Activated CD4-positive, alpha-beta memory T cell treated with anti-CD3 and anti-CD28 coated beads, Interleukin-2, amount 10 ng/mL, durations not matched to agents 7 days and 5 days (primary cell): ENCODE measurements around the gene PCARE. TPM values are rescaled to one million over a fixed set of nuclear protein-coding genes. Genes with fewer than 3 reads are reported as not detected.
A peak's percentile ranks its signal among the peaks of the same experiment; 100 is the strongest.

ENCODE experiments used
- CTCF ChIA-PET: fragments of 350-600 bp; sonication (Branson Sonifier 250); formaldehyde crosslinking; loops from one replicate; lab custom pipeline; 2021; ENCODE audit warnings: antibody characterized with exemption, inconsistent platforms; lab: Charles Lee
- POLR2A ChIA-PET: fragments of 350-600 bp; sonication (Branson Sonifier 250); formaldehyde crosslinking; loops from one replicate; lab custom pipeline; 2021; ENCODE audit warnings: antibody characterized with exemption; lab: Charles Lee
- DNase-seq: peaks from one replicate; pipeline ENCODE4 v3.0.0-alpha.2; 2020
- H3K27ac Mint-ChIP-seq: one replicate; pipeline ENCODE4 v1.8.0; 2021; ENCODE audit warnings: mild to moderate bottlenecking, mixed read lengths
- H3K27me3 Mint-ChIP-seq: one replicate; pipeline ENCODE4 v1.8.0; 2021; ENCODE audit warnings: mixed read lengths
- H3K36me3 Mint-ChIP-seq: one replicate; pipeline ENCODE4 v1.8.0; 2021; ENCODE audit warnings: low read depth, mixed read lengths
- H3K4me1 Mint-ChIP-seq: one replicate; pipeline ENCODE4 v1.8.0; 2021; ENCODE audit warnings: mixed read lengths
- H3K4me3 Mint-ChIP-seq: one replicate; pipeline ENCODE4 v1.8.0; 2021; ENCODE audit warnings: mild to moderate bottlenecking, mixed read lengths
- H3K9me3 Mint-ChIP-seq: one replicate; pipeline ENCODE4 v1.8.0; 2021; ENCODE audit warnings: mixed read lengths
- total RNA-seq, 2 experiments: library from RNA; stranded (reverse); gene quantifications; one replicate each; pipeline ENCODE4 v1.2.3, GENCODE V29; 2021

The PCARE gene
- not detected for total RNA-seq

- no peak within 1 kb of the TSS for H3K27ac Mint-ChIP-seq
- ChIA-PET CTCF (no interaction called here), POLR2A (no interaction called here)
- no peak within 1 kb of the TSS for H3K4me3 Mint-ChIP-seq
- no peaks in the 10 kb centered on the region for H3K9me3 Mint-ChIP-seq
- H3K36me3 Mint-ChIP-seq = no peaks in the 10 kb centered on the region
- no peaks in the 10 kb centered on the region for H3K27me3 Mint-ChIP-seq
- H3K4me1 Mint-ChIP-seq = no peaks in the 10 kb centered on the region
- DNase-seq = no peak
Measured at GRCh38 chr2:29074411-29074810, at the start of gene PCARE. Gene PCARE (minus strand): TSS chr2:29074523. CDS start chr2:29074261, 262 bp downstream.

- Mint-ChIP-seq H3K36me3 (peaks cover 75% of the 10 kb centered on the region), H3K27me3 (no peaks in the 10 kb centered on the region), H3K9me3 (peaks cover 23% of the 10 kb centered on the region), H3K27ac (no peak overlapping the region), H3K4me1 (peaks cover 42% of the 10 kb centered on the region), H3K4me3 (no peak overlapping the region)
- DNase-seq = no peak
- POLR2A ChIA-PET = no interaction called here
- CTCF ChIA-PET = no interaction called here
Measured at GRCh38 chr2:29123617-29124349, 49.5 kb upstream of the PCARE start.

- no peak overlapping the region for H3K4me3 Mint-ChIP-seq
- DNase-seq = no peak
- no peak overlapping the region for H3K27ac Mint-ChIP-seq
- ChIA-PET POLR2A (interaction anchor here (2.9 kb wide), 1 partner anchor 9 kb away, joined by 24 read pairs; no protein-coding TSS in a partner anchor), CTCF (interaction anchor here (1.1 kb wide), 1 partner anchor 9 kb away, joined by 3 read pairs; no protein-coding TSS in a partner anchor)
- H3K4me1 Mint-ChIP-seq = peaks cover 55% of the 10 kb centered on the region
- peaks cover 23% of the 10 kb centered on the region for H3K9me3 Mint-ChIP-seq
- H3K27me3 Mint-ChIP-seq = no peaks in the 10 kb centered on the region
- peaks cover 65% of the 10 kb centered on the region for H3K36me3 Mint-ChIP-seq
Measured at GRCh38 chr2:29120846-29121245, 46.5 kb upstream of the PCARE start.

- peak overlapping the region; percentile 56 for H3K27ac Mint-ChIP-seq
- H3K4me3 Mint-ChIP-seq = peak overlapping the region; percentile 21
- H3K9me3 Mint-ChIP-seq = peaks cover 10% of the 10 kb centered on the region
- no peak for DNase-seq
- peaks cover 52% of the 10 kb centered on the region for H3K36me3 Mint-ChIP-seq
- H3K27me3 Mint-ChIP-seq = no peaks in the 10 kb centered on the region
- H3K4me1 Mint-ChIP-seq = peaks cover 58% of the 10 kb centered on the region
- POLR2A ChIA-PET = interaction anchor here (0.7 to 6.1 kb wide), 5 partner anchors 11 to 200 kb away, joined by 3 to 66 read pairs (median 24); no protein-coding TSS in a partner anchor
- CTCF ChIA-PET = interaction anchor here (1.9 kb wide), 1 partner anchor 10 kb away, joined by 4 read pairs; no protein-coding TSS in a partner anchor
Measured at GRCh38 chr2:29119211-29119610, 44.9 kb upstream of the PCARE start.

GRCh38 chr2:29117636-29118303, 43.4 kb upstream of the PCARE start:
- POLR2A ChIA-PET = interaction anchor here (0.6 to 6.3 kb wide), 6 partner anchors 11 to 293 kb away, joined by 3 to 67 read pairs (median 36); partner anchors contain the start of gene TRMT61B
- H3K27me3 Mint-ChIP-seq = peaks cover 6% of the 10 kb centered on the region
- peaks cover 39% of the 10 kb centered on the region for H3K36me3 Mint-ChIP-seq
- no peak for DNase-seq
- CTCF ChIA-PET = interaction anchor here (0.8 to 2.7 kb wide), 4 partner anchors 12 to 297 kb away, joined by 3 to 15 read pairs (median 10); no protein-coding TSS in a partner anchor
- no peaks in the 10 kb centered on the region for H3K9me3 Mint-ChIP-seq
- peak overlapping the region; percentile 97 for H3K27ac Mint-ChIP-seq
- H3K4me1 Mint-ChIP-seq = peaks cover 56% of the 10 kb centered on the region
- peak overlapping the region; percentile 84 for H3K4me3 Mint-ChIP-seq

- H3K36me3 Mint-ChIP-seq = peaks cover 23% of the 10 kb centered on the region
- peaks cover 58% of the 10 kb centered on the region for H3K4me1 Mint-ChIP-seq
- ChIA-PET CTCF (interaction anchor here (0.9 to 2.7 kb wide), 4 partner anchors 14 to 102 kb away, joined by 3 to 15 read pairs (median 10); no protein-coding TSS in a partner anchor), POLR2A (interaction anchor here (0.6 to 6.3 kb wide), 18 partner anchors 9 to 1030 kb away, joined by 3 to 67 read pairs (median 4); partner anchors contain the start of genes PPP1CB, TRMT61B and YPEL5)
- peak; percentile 88 for DNase-seq
- peaks cover 6% of the 10 kb centered on the region for H3K27me3 Mint-ChIP-seq
- H3K9me3 Mint-ChIP-seq = no peaks in the 10 kb centered on the region
- peak overlapping the region; percentile 84 for H3K4me3 Mint-ChIP-seq
- peak overlapping the region; percentile 97 for H3K27ac Mint-ChIP-seq
Measured at GRCh38 chr2:29115797-29116781, 41.8 kb upstream of the PCARE start.

GRCh38 chr2:29114946-29115609, 40.8 kb upstream of the PCARE start, which contains the start of gene CLIP4:
Gene CLIP4 (plus strand): TSS chr2:29115415. CDS start chr2:29121389, 5,974 bp downstream.
- H3K27ac Mint-ChIP-seq = peak within 1 kb of the TSS; percentile 97

GRCh38 chr2:29114586-29114945, 40.2 kb upstream of the PCARE start:
- DNase-seq = no peak
- Mint-ChIP-seq H3K36me3 (peaks cover 13% of the 10 kb centered on the region), H3K4me1 (peaks cover 58% of the 10 kb centered on the region), H3K27ac (peak overlapping the region; percentile 83), H3K9me3 (no peaks in the 10 kb centered on the region), H3K4me3 (peak overlapping the region; percentile 80), H3K27me3 (peaks cover 6% of the 10 kb centered on the region)
- POLR2A ChIA-PET = interaction anchor here (1.0 to 6.3 kb wide), 6 partner anchors 11 to 133 kb away, joined by 3 to 67 read pairs (median 4); partner anchors contain the start of gene TOGARAM2
- CTCF ChIA-PET = no interaction called here

More at GRCh38 chr2:29114946-29115609, 40.8 kb upstream of the PCARE start, which contains the start of gene CLIP4:
- peaks cover 14% of the 10 kb centered on the region for H3K36me3 Mint-ChIP-seq
- H3K4me3 Mint-ChIP-seq = peak within 1 kb of the TSS; percentile 84
- POLR2A ChIA-PET = interaction anchor here (0.9 to 6.3 kb wide), 5 partner anchors 11 to 1031 kb away, joined by 3 to 67 read pairs (median 4); partner anchors contain the start of genes TOGARAM2 and YPEL5
- DNase-seq = peak; percentile 60
- H3K27me3 Mint-ChIP-seq = peaks cover 6% of the 10 kb centered on the region
- CTCF ChIA-PET = interaction anchor here (2.5 kb wide), 1 partner anchor 15 kb away, joined by 14 read pairs; no protein-coding TSS in a partner anchor
- peaks cover 62% of the 10 kb centered on the region for H3K4me1 Mint-ChIP-seq
- no peaks in the 10 kb centered on the region for H3K9me3 Mint-ChIP-seq

GRCh38 chr2:29113891-29114321, 39.6 kb upstream of the PCARE start:
- Mint-ChIP-seq H3K27me3 (peaks cover 7% of the 10 kb centered on the region), H3K4me3 (peak overlapping the region; percentile 80), H3K9me3 (no peaks in the 10 kb centered on the region), H3K4me1 (peaks cover 53% of the 10 kb centered on the region), H3K36me3 (peaks cover 13% of the 10 kb centered on the region), H3K27ac (peak overlapping the region; percentile 83)
- CTCF ChIA-PET = interaction anchor here (0.6 kb wide), 1 partner anchor 98 kb away, joined by 3 read pairs; no protein-coding TSS in a partner anchor
- no peak for DNase-seq
- POLR2A ChIA-PET = interaction anchor here (1.0 to 6.3 kb wide), 6 partner anchors 10 to 133 kb away, joined by 3 to 67 read pairs (median 4); partner anchors contain the start of gene TOGARAM2

GRCh38 chr2:29113027-29113686, 38.8 kb upstream of the PCARE start:
- Mint-ChIP-seq H3K9me3 (no peaks in the 10 kb centered on the region), H3K27ac (no peak overlapping the region), H3K27me3 (peaks cover 7% of the 10 kb centered on the region), H3K4me3 (no peak overlapping the region), H3K4me1 (peaks cover 49% of the 10 kb centered on the region), H3K36me3 (peaks cover 12% of the 10 kb centered on the region)
- no peak for DNase-seq
- ChIA-PET POLR2A (interaction anchor here (1.6 to 6.3 kb wide), 4 partner anchors 9 to 101 kb away, joined by 4 to 67 read pairs (median 32); no protein-coding TSS in a partner anchor), CTCF (interaction anchor here (0.6 kb wide), 1 partner anchor 98 kb away, joined by 3 read pairs; no protein-coding TSS in a partner anchor)
